Measurements from ENCODE around the gene ABCC9.

ABCC9 gene

DNA sequence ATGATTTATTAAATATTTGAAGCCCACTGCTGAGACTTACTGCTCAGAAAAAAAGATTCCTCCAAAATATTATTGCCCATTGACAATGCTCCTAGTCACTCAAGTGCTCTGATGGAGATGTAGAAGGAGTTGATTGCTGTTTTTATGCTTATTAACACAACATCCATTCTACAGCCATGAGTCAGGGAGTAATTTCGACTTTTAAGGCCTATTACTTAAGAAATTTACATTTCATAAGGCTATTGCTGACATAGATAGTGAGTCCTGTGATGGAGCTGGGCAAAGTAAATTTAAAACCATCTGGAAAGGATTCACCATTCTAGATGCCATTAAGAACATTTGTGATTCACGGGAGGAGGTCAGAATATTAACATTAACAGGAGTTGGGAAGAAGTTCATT lies 171.9 kb downstream of the ABCC9 start:
- DNase-seq = no peak

DNA sequence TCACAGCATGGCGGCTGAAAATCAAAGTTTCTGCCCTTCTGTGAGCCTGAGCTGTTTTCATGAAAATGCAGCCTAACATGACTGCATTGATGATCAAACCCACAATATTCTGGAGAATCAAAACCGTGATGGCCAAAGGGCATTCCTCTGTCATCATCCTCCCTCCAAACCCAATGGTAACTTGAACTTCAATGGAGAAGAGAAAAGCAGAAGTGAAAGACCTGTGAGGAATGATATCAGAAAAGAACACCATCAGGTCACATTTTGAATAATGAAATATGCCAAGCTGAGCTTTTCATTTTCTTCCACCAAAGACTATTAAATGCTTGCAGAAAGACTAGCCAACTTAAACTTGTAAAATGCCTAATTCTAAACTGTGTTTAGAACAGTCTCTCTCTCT lies 174.8 kb downstream of the ABCC9 start:
- no peak for DNase-seq

DNA sequence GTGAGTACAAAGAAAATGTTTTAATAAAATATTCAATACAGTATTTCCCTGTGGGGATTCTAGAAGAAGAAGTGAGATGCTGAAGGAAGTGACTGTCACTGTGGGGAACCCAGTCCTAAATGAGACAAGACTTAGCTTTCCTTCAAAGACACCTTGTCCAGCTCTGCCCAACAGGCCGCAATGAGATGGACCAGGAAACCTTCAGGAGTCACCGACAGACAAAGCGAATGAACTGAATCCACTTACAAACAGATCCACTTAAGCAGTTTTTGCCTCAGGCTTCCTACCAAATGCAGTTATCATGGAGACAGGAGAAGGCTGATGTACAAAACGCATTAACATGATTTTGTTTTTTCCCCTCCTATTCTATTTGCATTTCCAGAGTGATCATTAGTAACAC lies 176.3 kb downstream of the ABCC9 start:
- no peak for DNase-seq

DNA sequence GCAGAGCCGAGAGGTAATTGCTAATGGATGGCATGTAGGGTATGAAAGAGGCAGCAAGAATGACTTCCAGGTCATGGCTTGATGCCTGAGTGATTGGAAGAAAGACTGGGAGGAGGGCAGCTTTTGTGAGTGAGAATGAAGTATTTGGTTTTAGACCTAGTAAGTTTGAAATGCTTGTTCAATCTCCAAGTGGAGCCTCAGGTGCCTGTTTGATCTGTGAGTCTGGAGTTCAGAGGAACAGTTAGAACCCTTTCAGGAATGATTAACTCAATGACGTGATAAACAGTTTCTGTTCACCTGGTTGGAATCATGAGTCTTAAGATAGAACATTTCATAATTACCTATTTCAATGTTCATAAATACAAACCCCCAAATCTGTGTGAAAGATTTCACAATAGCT lies 177.2 kb downstream of the ABCC9 start:
- DNase-seq = no peak

DNA sequence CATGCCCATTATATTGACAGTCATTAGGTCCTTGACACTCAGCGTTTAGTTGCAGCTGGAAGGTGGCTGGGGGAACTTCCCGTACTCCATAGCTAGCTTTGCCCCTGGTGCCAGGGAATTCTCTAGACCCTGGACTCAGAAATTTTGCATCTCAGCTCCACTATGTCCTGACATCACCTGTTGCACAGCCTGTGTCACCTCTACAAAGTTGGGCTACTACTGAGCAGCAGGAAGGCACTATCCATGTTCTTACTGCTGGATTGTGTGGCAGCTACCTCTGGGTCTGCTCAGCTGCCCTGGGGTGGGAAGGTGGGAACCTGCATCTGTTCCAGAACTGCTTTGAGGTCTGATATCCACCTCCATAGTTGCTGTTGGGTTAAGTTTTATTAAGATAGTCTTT lies 177.7 kb downstream of the ABCC9 start:
- DNase-seq = no peak

DNA sequence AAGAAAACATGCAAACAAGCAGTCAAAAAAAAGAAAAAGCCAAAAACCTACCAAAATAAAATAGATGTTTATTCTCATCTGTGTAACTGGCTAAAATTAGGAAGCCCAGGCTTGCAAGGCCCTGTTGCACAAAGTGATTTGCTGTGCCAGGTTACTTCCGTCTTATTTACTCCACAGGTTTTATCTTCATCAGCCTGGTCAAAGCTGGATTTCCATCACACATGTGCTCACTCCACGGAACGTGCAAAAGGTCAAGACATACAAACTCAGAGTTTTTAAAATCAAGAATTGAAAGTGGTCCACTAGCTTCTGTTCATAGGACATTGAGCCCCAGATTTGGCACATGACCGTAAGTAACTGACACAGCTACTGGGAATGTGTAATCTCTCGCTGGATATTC lies 181.5 kb downstream of the ABCC9 start:
- no peak for DNase-seq

DNA sequence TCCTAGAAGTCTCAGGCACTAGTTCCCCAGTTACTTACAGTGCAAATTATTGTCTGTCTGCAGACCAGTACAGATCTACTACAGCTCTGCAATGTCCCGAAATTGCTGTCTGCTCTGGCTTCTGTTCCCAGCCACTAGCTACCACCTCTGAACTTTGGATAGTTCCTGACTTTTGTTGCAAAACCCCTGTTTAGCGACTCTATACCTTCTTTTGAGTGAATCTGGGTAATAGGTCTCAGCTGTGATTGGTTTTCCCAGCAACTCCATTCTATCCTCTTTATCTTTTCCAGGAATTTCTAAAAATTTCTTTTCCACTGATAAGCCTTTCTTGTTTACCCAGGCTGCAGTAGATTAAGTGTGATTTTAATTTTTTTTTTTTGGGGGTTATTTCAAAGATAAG lies 183.5 kb downstream of the ABCC9 start:
- DNase-seq = no peak

DNA sequence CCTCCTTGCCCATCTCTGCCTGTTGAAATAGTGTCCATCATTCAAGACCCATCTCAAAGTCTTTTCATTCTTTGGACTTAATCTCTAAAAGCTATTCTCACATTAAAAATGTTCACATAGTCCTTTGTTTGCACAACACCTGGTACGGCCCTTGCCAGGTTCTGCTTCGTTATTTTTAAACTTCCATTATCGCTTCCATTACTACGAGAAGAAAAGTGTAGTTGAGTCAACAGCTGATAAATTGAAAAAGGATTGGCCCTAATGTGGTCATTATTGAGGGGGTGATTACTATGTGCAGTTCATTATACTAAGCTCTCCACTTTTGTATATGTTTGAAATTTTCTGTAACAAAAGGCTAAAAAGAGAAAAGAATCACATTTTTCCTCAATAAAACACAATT lies 184.5 kb downstream of the ABCC9 start:
- DNase-seq = no peak

DNA sequence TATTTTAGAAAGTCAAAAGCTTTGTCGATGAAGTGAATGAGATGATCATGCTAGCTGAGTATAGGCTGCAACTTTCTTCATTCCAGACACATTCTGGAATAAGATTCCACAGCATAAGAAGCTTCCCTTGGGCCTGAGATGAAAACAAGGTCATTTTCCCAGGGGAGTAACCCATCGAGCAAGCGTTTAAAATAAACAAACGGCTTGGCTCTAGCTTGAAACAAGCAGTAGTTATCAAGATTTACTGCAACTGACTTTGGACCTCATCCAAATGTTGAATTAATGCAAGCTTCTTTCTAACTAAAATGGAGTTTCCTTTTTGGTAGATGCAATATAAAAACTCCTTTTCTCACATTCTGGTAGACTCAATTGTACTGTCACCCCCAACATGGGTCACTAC lies 189.7 kb downstream of the ABCC9 start:
- DNase-seq = no peak

Measured in SHP77 (cell line).